NK-92 (cell line): ENCODE data around the gene TUBA8.
"Not testable (repeated sequence)": the region's sequence is repeated elsewhere in the genome, so short reads cannot be mapped to it uniquely, and the experiment has no call there.

Experiments
- DNase-seq: peaks from one replicate; lab custom pipeline; 2025; ENCODE audit not compliant: unreplicated experiment; lab: John Stamatoyannopoulos, UW

Gene TUBA8

GRCh38 chr22:18170284-18170683 lies 59.7 kb downstream of the TUBA8 start:
- not testable (repeated sequence) for DNase-seq

GRCh38 chr22:18172203-18172602 lies 61.6 kb downstream of the TUBA8 start:
- not testable (repeated sequence) for DNase-seq

GRCh38 chr22:18172776-18173175 lies 62.2 kb downstream of the TUBA8 start:
- not testable (repeated sequence) for DNase-seq

GRCh38 chr22:18173441-18173840 lies 62.8 kb downstream of the TUBA8 start:
- not testable (repeated sequence) for DNase-seq
